DND-41 (cell line): Measurements from ENCODE around the gene ZBTB48.

Source experiments
- EZH2 ChIP-seq: IDR thresholded peaks from 3 replicates; pipeline ENCODE4 v1.6.1; 2012; ENCODE audit warnings: borderline replicate concordance, low read depth, mild to moderate bottlenecking, moderate library complexity, low read length, inconsistent platforms; ENCODE audit not compliant: severe bottlenecking
- TF ChIP-seq, protein P1 (sequence below): IDR thresholded peaks from 2 replicates; pipeline ENCODE4 v1.5.1; 2012; ENCODE audit warnings: borderline replicate concordance, low read length, moderate library complexity, mild to moderate bottlenecking; ENCODE audit not compliant: poor library complexity, severe bottlenecking; ENCODE audit errors: extremely low read depth

DNA sequence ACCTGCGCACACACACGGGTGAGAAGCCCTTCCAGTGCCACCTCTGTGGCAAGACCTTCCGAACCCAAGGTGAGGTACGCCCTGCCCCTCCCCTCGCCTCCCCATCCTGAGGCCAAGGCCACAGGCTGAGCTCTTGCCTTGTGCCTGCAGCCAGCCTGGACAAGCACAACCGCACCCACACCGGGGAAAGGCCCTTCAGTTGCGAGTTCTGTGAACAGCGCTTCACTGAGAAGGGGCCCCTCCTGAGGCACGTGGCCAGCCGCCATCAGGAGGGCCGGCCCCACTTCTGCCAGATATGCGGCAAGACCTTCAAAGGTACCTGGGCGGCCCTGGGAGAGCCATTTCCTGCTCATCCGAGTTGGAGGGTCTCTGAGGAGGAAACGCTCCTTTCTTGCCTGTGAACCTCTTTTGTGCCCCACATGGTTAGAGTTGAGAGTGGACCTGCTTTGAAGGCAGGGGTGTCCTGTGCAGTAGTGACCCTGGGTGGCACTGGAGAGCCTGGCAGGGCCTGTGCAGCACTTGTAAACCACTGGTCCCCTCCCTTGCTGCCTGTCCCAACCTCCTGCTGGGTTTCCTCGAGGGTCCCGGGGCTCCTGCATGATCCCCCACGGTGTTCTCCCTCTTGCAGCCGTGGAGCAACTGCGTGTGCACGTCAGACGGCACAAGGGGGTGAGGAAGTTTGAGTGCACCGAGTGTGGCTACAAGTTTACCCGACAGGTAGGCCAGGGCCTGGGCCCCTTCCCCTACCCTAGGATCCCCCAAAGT lies 8.5 kb downstream of the ZBTB48 start:
- TF ChIP-seq, protein P1, sequence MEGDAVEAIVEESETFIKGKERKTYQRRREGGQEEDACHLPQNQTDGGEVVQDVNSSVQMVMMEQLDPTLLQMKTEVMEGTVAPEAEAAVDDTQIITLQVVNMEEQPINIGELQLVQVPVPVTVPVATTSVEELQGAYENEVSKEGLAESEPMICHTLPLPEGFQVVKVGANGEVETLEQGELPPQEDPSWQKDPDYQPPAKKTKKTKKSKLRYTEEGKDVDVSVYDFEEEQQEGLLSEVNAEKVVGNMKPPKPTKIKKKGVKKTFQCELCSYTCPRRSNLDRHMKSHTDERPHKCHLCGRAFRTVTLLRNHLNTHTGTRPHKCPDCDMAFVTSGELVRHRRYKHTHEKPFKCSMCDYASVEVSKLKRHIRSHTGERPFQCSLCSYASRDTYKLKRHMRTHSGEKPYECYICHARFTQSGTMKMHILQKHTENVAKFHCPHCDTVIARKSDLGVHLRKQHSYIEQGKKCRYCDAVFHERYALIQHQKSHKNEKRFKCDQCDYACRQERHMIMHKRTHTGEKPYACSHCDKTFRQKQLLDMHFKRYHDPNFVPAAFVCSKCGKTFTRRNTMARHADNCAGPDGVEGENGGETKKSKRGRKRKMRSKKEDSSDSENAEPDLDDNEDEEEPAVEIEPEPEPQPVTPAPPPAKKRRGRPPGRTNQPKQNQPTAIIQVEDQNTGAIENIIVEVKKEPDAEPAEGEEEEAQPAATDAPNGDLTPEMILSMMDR = no peak
- TF ChIP-seq EZH2 = no peak
